K562 (cell line): ENCODE measurements around the gene RIOK3. TPM values are rescaled to one million over a fixed set of nuclear protein-coding genes. Genes with fewer than 3 reads are reported as not detected.

Experiments used
- EP300 ChIP-seq: IDR thresholded peaks from 2 replicates; pipeline ENCODE4 v1.6.1; 2012; ENCODE audit warnings: low read length, improper control_type of control experiment
- HDAC6 ChIP-seq: IDR thresholded peaks from 2 replicates; pipeline ENCODE4 v1.6.1; 2012; ENCODE audit warnings: low read depth, mild to moderate bottlenecking, control low read depth, inconsistent platforms, low read length, moderate library complexity
- HNRNPH1 ChIP-seq: fragments of 200-400 bp; formaldehyde crosslinking; optimal IDR thresholded peaks from 2 replicates; pipeline ENCODE3; 2017; ENCODE audit warnings: low read depth, mild to moderate bottlenecking, low read length, moderate library complexity
- JUNB ChIP-seq: fragments of 450-650 bp; formaldehyde crosslinking; conservative IDR thresholded peaks from 2 replicates; pipeline ENCODE4 v1.4.0; 2020; ENCODE audit warnings: mild to moderate bottlenecking
- MTA2 ChIP-seq: fragments of 450-650 bp; IDR thresholded peaks from 2 replicates; pipeline ENCODE4 v1.6.1; 2016; ENCODE audit warnings: low read depth
- PRMT5 ChIP-seq: sonication (generic); formaldehyde crosslinking; IDR thresholded peaks from 2 replicates; pipeline ENCODE4 v1.5.0; 2020; ENCODE audit warnings: missing genetic modification reagents
- RBM14 ChIP-seq: fragments of 200-400 bp; formaldehyde crosslinking; IDR thresholded peaks from 2 replicates; pipeline ENCODE4 v1.6.1; 2018; ENCODE audit warnings: low read depth, mild to moderate bottlenecking, low read length, moderate library complexity, borderline replicate concordance; ENCODE audit not compliant: insufficient read depth
- RFX5 ChIP-seq: IDR thresholded peaks from 2 replicates; pipeline ENCODE4 v1.6.1; 2011; ENCODE audit warnings: low read depth, mild to moderate bottlenecking, improper control_type of control experiment, low read length
- ZNF695 ChIP-seq: fragments of 450-650 bp; formaldehyde crosslinking; IDR thresholded peaks from 2 replicates; pipeline ENCODE4 v1.4.0; 2020; ENCODE audit warnings: mild to moderate bottlenecking, moderate library complexity
- polyA plus RNA-seq, 8 experiments: library from polyadenylated mRNA; depleted of rRNA in 4 of 8; stranded (reverse) in 5 of 8; unstranded in 3 of 8; fragments of >200 nt; fragmentation: Nextera tagmentation in 2 of 8; fragmentation: Illumina TruSeq in 1 of 8; extraction: Ambion mirVana in 2 of 8; extraction: Trizol in 1 of 8; gene quantifications; 2 replicates each; pipeline versions ENCODE4 v1.2.1 to v1.2.3, GENCODE V29; 2011 to 2014; ENCODE audit warnings: inconsistent platforms in 1 of 8, missing spikeins in 1 of 8
- total RNA-seq, 7 experiments: library from RNA; depleted of rRNA in 6 of 7; stranded (reverse); fragments of >200 nt in 6 of 7; fragmentation: Illumina TruSeq in 2 of 7; extraction: Trizol in 2 of 7; gene quantifications; 2 replicates each; pipeline versions ENCODE4 v1.2.1 to v1.2.3, GENCODE V29; 2011 to 2021; ENCODE audit warnings: low replicate concordance in 1 of 7
- TF ChIP-seq, protein P1 (sequence below): fragments of 200-800 bp; sonication (Bioruptor generic); IDR thresholded peaks from 2 replicates; pipeline ENCODE4 v1.6.1; 2017; ENCODE audit warnings: missing genetic modification characterization, missing compliant biosample characterization
- TF ChIP-seq, protein P2 (sequence below): IDR thresholded peaks from 2 replicates; pipeline ENCODE4 v1.6.1; 2016; ENCODE audit warnings: missing genetic modification characterization, missing compliant biosample characterization
- TF ChIP-seq, protein P3 (sequence below): fragments of 250-450 bp; sonication (Bioruptor Pico); IDR thresholded peaks from 2 replicates; pipeline ENCODE4 v1.8.0; 2021; ENCODE audit warnings: moderate library complexity, mild to moderate bottlenecking, inconsistent platforms

RIOK3 gene
- total and polyA plus RNA-seq, 9 of the 15 experiments (the other 6 are each of a cell fraction or from before 2014, with no cell fraction given), result 21.4 to 89.5 (median 62.9) TPM

DNA sequence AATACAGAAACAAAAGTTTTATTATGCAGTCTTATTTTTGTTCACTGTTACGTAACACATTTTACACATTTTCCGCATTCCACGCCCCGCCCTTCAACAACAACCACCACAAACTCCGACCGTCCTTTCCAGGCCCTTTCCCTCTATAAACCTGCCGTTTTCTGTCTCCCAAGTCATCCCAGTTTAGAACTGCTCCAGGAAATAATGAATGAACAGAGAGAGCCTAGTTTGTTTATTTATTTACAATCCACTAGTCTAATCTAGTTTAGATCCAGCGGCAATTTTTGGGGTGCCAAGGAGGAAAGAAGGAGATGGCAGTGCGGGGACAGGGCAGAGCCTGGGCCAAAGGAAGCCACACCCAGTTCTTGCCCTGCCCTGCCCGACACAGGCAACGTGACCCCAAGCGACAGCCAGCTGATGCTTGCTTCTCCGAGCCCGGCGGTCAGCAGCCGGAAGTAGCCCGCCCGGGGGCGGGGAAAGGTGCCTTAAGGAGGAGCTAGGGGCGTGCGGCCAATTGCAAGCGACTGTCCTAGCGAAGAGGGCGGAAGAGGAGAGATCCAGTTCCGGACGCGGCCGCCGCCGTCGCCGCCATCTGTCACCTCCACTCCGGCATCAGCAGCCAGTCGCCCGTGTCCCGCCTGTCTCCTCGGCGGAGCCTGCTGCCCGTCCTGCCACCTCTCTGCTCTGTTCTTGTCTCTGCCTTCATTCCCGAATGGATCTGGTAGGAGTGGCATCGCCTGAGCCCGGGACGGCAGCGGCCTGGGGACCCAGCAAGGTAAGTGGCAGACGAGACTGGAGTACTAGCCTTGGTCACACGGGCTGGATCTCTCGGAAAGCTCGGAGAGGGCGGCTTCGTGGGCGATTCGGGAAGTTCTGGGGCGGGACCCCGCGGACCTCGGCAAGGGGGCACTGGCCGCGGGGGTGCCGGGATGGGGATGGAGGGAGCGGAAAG lies at the start of gene RIOK3 (continued):
- TF ChIP-seq MTA2, result no peak
- TF ChIP-seq, protein P1, sequence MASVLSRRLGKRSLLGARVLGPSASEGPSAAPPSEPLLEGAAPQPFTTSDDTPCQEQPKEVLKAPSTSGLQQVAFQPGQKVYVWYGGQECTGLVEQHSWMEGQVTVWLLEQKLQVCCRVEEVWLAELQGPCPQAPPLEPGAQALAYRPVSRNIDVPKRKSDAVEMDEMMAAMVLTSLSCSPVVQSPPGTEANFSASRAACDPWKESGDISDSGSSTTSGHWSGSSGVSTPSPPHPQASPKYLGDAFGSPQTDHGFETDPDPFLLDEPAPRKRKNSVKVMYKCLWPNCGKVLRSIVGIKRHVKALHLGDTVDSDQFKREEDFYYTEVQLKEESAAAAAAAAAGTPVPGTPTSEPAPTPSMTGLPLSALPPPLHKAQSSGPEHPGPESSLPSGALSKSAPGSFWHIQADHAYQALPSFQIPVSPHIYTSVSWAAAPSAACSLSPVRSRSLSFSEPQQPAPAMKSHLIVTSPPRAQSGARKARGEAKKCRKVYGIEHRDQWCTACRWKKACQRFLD (CRISPR knock-in tag), result peak; percentile 66; the same call in 1 of the 2 replicates
- no peak for TF ChIP-seq EP300
- TF ChIP-seq, protein P2, sequence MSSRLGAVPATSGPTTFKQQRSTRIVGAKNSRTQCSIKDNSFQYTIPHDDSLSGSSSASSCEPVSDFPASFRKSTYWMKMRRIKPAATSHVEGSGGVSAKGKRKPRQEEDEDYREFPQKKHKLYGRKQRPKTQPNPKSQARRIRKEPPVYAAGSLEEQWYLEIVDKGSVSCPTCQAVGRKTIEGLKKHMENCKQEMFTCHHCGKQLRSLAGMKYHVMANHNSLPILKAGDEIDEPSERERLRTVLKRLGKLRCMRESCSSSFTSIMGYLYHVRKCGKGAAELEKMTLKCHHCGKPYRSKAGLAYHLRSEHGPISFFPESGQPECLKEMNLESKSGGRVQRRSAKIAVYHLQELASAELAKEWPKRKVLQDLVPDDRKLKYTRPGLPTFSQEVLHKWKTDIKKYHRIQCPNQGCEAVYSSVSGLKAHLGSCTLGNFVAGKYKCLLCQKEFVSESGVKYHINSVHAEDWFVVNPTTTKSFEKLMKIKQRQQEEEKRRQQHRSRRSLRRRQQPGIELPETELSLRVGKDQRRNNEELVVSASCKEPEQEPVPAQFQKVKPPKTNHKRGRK (tag), result no peak
- no peak for TF ChIP-seq RFX5
- TF ChIP-seq RBM14, result no peak
- no peak for TF ChIP-seq HNRNPH1
- no peak for TF ChIP-seq PRMT5 (CRISPR knock-in tag)
- no peak for TF ChIP-seq HDAC6
- TF ChIP-seq JUNB (CRISPR knock-in tag), result no peak
- TF ChIP-seq, protein P3, sequence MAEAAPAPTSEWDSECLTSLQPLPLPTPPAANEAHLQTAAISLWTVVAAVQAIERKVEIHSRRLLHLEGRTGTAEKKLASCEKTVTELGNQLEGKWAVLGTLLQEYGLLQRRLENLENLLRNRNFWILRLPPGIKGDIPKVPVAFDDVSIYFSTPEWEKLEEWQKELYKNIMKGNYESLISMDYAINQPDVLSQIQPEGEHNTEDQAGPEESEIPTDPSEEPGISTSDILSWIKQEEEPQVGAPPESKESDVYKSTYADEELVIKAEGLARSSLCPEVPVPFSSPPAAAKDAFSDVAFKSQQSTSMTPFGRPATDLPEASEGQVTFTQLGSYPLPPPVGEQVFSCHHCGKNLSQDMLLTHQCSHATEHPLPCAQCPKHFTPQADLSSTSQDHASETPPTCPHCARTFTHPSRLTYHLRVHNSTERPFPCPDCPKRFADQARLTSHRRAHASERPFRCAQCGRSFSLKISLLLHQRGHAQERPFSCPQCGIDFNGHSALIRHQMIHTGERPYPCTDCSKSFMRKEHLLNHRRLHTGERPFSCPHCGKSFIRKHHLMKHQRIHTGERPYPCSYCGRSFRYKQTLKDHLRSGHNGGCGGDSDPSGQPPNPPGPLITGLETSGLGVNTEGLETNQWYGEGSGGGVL (CRISPR knock-in tag), result no peak
- TF ChIP-seq ZNF695 (CRISPR knock-in tag), result no peak
